ENCODE data around the gene KCNMB2.

Gene KCNMB2

DNA sequence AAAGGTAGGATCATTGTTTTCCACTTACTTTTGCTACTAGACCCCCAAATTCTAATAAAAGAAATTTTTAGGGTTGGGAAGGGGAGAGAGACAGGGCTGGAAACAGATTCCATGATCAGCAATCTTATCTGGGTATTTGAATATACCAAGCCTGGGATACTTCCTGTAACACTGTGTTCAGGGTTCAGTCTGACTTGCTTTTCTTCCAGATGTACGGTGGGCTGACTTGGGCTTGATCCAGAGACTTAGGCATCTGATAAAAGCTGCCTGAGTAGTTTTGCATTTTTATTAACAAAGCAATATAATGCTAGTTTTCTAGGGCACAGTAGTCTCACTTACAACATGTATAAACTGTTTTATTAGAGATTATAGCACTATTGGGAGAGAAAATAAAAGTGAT, 49.2 kb downstream of the KCNMB2 start:
- DNase-seq (ENCODE audit: low read depth in 1 of 2, low spot score in 1 of 2), result no peak
- Histone ChIP-seq H3K27ac (replicated peaks) (no peak overlapping the region), H3K4me3 (replicated peaks; ENCODE audit: insufficient read depth, low read length) (no peak overlapping the region), H3K27me3 (ENCODE audit: insufficient read depth, poor library complexity, severe bottlenecking) (no peaks in the 10 kb centered on the region)
- TF ChIP-seq SPI1 (IDR thresholded peaks at IDR 0.05; ENCODE audit: borderline replicate concordance, low read depth), result no peak
- TF ChIP-seq GABPA (IDR thresholded peaks at IDR 0.05; ENCODE audit: low read depth), result no peak
- no peak for TF ChIP-seq CTCF (IDR thresholded peaks at IDR 0.05; ENCODE audit: insufficient read depth, low read length)
- TF ChIP-seq, protein P1, sequence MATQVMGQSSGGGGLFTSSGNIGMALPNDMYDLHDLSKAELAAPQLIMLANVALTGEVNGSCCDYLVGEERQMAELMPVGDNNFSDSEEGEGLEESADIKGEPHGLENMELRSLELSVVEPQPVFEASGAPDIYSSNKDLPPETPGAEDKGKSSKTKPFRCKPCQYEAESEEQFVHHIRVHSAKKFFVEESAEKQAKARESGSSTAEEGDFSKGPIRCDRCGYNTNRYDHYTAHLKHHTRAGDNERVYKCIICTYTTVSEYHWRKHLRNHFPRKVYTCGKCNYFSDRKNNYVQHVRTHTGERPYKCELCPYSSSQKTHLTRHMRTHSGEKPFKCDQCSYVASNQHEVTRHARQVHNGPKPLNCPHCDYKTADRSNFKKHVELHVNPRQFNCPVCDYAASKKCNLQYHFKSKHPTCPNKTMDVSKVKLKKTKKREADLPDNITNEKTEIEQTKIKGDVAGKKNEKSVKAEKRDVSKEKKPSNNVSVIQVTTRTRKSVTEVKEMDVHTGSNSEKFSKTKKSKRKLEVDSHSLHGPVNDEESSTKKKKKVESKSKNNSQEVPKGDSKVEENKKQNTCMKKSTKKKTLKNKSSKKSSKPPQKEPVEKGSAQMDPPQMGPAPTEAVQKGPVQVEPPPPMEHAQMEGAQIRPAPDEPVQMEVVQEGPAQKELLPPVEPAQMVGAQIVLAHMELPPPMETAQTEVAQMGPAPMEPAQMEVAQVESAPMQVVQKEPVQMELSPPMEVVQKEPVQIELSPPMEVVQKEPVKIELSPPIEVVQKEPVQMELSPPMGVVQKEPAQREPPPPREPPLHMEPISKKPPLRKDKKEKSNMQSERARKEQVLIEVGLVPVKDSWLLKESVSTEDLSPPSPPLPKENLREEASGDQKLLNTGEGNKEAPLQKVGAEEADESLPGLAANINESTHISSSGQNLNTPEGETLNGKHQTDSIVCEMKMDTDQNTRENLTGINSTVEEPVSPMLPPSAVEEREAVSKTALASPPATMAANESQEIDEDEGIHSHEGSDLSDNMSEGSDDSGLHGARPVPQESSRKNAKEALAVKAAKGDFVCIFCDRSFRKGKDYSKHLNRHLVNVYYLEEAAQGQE (IDR thresholded peaks at IDR 0.05; ENCODE audit: insufficient replicate concordance, low read depth), result no peak
- no peak for TF ChIP-seq POLR2AphosphoS5 (IDR thresholded peaks at IDR 0.05; ENCODE audit: low read depth)

DNA sequence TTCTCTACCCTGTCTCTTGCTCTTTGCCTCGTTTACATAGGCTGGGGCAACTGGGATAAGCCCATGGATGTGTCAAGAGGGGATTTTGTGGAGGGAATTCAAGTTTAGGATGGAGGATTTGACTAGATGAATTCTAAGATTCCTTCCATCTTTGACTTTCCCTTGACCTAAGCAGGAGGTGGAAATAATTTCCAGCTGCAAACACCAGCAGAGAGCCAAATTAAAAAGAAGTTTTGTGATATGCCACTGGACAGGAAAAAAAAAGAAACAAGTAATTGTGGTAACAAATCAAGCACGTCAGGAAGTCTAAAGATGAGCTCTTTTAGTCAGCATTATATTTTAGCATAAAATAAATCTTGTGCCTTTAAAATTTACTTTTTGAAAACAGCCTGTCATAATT, 49.8 kb downstream of the KCNMB2 start:
- no peak for TF ChIP-seq SPI1 (IDR thresholded peaks at IDR 0.05; ENCODE audit: borderline replicate concordance, low read depth)
- no peak for TF ChIP-seq GABPA (IDR thresholded peaks at IDR 0.05; ENCODE audit: low read depth)
- TF ChIP-seq, protein P1 (IDR thresholded peaks at IDR 0.05; ENCODE audit: insufficient replicate concordance, low read depth), result no peak
- no peak for TF ChIP-seq CTCF (IDR thresholded peaks at IDR 0.05; ENCODE audit: insufficient read depth, low read length)
- no peak for TF ChIP-seq POLR2AphosphoS5 (IDR thresholded peaks at IDR 0.05; ENCODE audit: low read depth)
- no peak overlapping the region for H3K4me3 ChIP-seq (replicated peaks; ENCODE audit: insufficient read depth, low read length)
- DNase-seq (ENCODE audit: low read depth in 1 of 2, low spot score in 1 of 2), result no peak
- no peak overlapping the region for H3K27ac ChIP-seq (replicated peaks)
- no peaks in the 10 kb centered on the region for H3K27me3 ChIP-seq (ENCODE audit: insufficient read depth, poor library complexity, severe bottlenecking)

GRCh38 chr3:178588628-178589027, 52.4 kb downstream of the KCNMB2 start:
- Histone ChIP-seq H3K4me3 (replicated peaks; ENCODE audit: insufficient read depth, low read length) (no peak overlapping the region), H3K27ac (replicated peaks) (no peak overlapping the region), H3K27me3 (ENCODE audit: insufficient read depth, poor library complexity, severe bottlenecking) (no peaks in the 10 kb centered on the region)
- TF ChIP-seq POLR2AphosphoS5 (IDR thresholded peaks at IDR 0.05; ENCODE audit: low read depth) (no peak), CTCF (IDR thresholded peaks at IDR 0.05; ENCODE audit: insufficient read depth, low read length) (no peak), SPI1 (IDR thresholded peaks at IDR 0.05; ENCODE audit: borderline replicate concordance, low read depth) (no peak), GABPA (IDR thresholded peaks at IDR 0.05; ENCODE audit: low read depth) (no peak)
- TF ChIP-seq, protein P1 (IDR thresholded peaks at IDR 0.05; ENCODE audit: insufficient replicate concordance, low read depth), result no peak
- no peak for DNase-seq (ENCODE audit: low read depth in 1 of 2, low spot score in 1 of 2)

All from HL-60 (cell line).